Astrocyte of the spinal cord (primary cell): Measurements from ENCODE around the gene EXO1.

Experiments
- DNase-seq: peaks from one replicate; pipeline ENCODE4 v3.0.0; 2011; ENCODE audit warnings: low read depth, low spot score
- H3K4me3 ChIP-seq: 2 replicates; pipeline ENCODE4 v1.5.1; 2011; ENCODE audit warnings: low read depth, mild to moderate bottlenecking, low read length, moderate library complexity
- in situ Hi-C: cut with HindIII; loops from 2 replicates; pipeline ENCODE4 v1.10.0; 2017; ENCODE audit warnings: low sequenced_read_pairs
- TF ChIP-seq, protein P1 (sequence below): IDR thresholded peaks from 2 replicates; pipeline ENCODE4 v1.5.1; 2012; ENCODE audit warnings: low read depth, mild to moderate bottlenecking, low read length, inconsistent platforms

The EXO1 gene

DNA sequence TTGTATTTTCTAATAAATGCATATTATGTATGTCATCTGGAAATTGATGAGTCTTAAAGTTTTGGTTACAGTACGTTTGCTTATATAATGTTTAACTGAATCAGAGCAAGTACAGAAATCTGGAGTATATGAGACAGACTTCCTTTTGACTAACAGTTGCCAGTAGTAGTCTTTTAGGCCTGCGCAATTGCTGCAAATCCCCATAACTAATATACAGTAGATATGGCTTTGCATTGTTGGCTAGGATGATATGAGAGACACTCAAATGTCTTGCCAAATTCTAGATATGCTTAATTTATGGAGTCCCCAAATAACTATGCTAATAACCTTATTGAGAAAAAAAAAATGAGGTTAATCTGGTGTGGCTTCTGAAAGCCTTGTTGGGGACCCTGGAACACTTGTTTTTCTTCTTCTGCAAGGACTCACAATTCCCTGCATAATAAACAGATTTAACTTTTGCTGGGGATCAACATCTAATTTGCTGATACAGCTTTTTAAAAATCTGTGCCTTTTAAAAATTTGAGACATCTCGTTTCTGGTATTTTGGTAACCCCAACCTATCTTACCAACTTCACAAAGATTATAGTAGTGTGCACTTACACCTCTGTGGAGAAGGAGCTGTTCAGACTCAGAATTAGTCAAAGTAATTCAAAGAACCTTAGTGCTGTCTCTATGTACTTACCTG lies 22.9 kb downstream of the EXO1 start:
- H3K4me3 ChIP-seq: no peak overlapping the region
- in situ Hi-C loops: no loop called here
- TF ChIP-seq, protein P1, sequence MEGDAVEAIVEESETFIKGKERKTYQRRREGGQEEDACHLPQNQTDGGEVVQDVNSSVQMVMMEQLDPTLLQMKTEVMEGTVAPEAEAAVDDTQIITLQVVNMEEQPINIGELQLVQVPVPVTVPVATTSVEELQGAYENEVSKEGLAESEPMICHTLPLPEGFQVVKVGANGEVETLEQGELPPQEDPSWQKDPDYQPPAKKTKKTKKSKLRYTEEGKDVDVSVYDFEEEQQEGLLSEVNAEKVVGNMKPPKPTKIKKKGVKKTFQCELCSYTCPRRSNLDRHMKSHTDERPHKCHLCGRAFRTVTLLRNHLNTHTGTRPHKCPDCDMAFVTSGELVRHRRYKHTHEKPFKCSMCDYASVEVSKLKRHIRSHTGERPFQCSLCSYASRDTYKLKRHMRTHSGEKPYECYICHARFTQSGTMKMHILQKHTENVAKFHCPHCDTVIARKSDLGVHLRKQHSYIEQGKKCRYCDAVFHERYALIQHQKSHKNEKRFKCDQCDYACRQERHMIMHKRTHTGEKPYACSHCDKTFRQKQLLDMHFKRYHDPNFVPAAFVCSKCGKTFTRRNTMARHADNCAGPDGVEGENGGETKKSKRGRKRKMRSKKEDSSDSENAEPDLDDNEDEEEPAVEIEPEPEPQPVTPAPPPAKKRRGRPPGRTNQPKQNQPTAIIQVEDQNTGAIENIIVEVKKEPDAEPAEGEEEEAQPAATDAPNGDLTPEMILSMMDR: no peak
- no peak for DNase-seq

DNA sequence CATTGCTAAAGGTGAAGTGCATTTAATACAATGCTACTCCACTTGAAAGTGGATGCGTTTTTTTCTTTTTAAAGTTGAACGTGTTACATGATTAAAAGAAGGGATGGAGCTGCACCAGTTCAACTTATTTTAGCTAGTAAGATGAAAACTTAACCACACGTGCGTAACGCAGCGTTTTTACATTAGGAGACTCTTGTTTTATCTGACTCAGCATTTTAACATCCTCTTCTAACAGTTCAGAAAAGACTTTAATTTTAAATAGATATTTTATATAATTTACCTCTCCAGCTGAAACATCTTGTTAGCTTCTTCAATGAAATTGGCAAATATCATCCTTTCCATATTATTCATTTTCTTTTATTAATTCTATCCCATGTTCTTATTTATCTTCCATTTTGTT lies 33.4 kb downstream of the EXO1 start:
- H3K4me3 ChIP-seq: no peak overlapping the region
- no peak for DNase-seq
- in situ Hi-C loops: no loop called here
- TF ChIP-seq, protein P1: no peak

DNA sequence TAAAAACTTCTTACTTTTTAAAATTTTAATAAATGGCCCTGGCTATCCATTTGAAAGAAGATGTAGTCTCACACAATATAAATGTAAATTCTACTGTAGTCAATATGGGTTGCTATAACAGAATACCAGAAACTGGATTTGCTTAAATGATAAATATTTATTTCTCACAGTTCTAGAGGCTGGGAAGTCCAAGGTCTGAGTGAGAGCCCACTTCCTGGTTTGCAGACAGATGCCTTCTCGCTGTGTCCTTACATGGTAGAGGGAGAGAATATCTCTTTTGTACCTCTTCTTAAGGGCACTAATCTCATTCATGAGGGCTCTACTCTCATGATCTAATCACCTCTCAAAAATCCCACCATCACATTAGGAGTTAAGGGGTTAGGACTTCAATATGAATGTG lies 35.2 kb downstream of the EXO1 start:
- DNase-seq: no peak
- TF ChIP-seq, protein P1: no peak
- in situ Hi-C loops: no loop called here

DNA sequence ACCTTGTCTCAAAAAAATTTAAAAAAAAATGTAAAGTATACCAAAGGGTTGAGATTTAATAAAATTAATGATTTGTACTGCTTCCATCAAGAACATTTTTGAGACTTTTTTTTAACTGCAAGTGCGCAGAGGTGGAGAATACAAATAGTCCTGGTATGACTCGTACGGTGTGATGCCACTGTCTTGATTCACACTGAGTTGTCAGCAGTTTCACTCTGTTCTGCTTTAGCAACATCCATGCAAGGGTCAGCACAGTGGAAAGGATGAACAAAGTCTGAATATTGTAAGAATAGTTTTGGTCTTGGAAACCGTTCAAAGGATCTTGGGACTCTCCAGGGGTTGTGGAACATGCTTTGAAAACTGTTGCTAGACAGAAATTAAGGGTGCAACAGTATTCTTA lies 40.2 kb downstream of the EXO1 start:
- in situ Hi-C loops: no loop called here
- TF ChIP-seq, protein P1: no peak
- peak; percentile 76 for DNase-seq
- H3K4me3 ChIP-seq: no peak overlapping the region

More for the DNA sequence above, 35.2 kb downstream of the EXO1 start:
- no peak overlapping the region for H3K4me3 ChIP-seq

DNA sequence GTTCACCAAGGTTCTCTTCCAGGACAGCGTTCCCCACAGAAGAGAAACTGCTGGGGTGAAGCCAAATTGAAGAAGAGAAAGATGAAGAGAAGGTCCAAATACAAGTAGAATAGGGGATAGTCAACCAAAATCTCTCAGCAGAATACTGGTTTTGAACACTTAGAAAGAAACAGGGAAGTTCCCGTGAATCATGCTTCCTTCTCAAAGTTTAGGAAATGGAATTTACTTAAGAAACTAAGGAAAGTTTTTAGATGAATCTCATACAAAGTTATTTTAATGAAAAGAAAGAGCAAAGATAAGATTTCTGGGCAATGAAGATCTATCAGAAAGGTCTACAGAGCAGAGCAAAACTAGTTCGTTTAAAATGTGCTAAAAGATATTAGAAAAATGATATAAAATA lies 43.3 kb downstream of the EXO1 start:
- TF ChIP-seq, protein P1: no peak
- in situ Hi-C loops: no loop called here
- no peak overlapping the region for H3K4me3 ChIP-seq
- no peak for DNase-seq

DNA sequence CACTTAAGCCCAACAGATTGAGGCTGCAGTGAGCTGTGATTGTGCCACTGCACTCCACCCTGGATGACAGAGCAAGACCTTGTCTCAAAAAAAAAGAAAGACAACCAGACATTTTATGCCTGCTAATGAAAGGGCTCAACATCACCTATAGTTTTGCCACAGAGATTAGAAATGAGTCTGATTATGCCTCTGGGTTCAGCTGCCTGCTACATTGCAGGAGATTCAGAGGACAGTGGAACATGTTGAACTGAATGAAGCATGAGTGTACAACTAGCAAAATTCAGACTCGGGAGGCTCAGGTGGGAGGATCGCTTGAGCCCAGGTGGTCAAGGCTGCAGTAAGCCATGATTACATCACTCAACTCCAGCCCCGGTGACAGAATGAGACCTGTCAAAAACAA lies 46.0 kb downstream of the EXO1 start:
- DNase-seq: no peak
- in situ Hi-C loops: no loop called here
- no peak overlapping the region for H3K4me3 ChIP-seq
- TF ChIP-seq, protein P1: no peak
